Right lobe of liver (tissue), 4 donors: ENCODE results near the gene FLOT2.

Experiments
- CTCF ChIP-seq, 4 donors: fragments of 200-600 bp in 3 of 4; fragments of 450-650 bp in 1 of 4; IDR thresholded peaks; one replicate each; pipeline versions ENCODE4 v1.5.1 to v1.8.0; 2016 to 2022; ENCODE audit warnings: antibody characterized with exemption in 4 of 4, mild to moderate bottlenecking in 2 of 4
- POLR2A ChIP-seq: fragments of 450-650 bp; IDR thresholded peaks from one replicate; pipeline ENCODE4 v1.6.1; 2017; ENCODE audit warnings: antibody characterized with exemption, mild to moderate bottlenecking
- donor health status: DM: no; HTN: no; CAD: no.
- donor health status: DM: no; HTN: no; CAD: no.
- donor health status: DM: no; HTN: yes; CAD: no.

DNA sequence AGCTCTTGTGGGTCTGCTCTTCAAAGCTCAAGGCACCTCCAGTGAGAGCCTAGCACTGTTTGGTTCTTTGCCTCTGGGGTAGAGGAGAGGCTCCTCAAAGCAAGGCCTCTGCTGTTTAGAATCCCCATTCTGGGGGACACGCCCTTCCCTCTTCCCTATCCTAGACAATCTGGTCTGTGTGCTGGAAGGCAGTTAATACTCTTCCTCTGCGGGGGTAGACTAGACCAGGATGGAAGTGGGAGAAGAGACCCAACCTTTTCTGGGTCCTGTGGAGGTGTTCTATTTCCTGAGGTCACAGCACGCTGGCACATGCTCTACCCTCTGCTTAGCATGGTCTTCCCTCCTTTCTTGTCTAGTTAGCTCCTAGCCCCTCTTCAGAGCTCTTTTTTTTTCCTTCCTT lies 35.0 kb downstream of the FLOT2 start:
- no peak for TF ChIP-seq CTCF (IDR thresholded peaks at IDR 0.05)
- no peak for TF ChIP-seq POLR2A
